Retinal pigment epithelial cell (primary cell): ENCODE results near the gene HSPA2.

Experiments used
- DNase-seq: peaks from one replicate; pipeline ENCODE4 v3.0.0-alpha.2; 2010; ENCODE audit warnings: low read depth
- H3K4me3 ChIP-seq: 2 replicates; pipeline ENCODE4 v1.5.1; 2011; ENCODE audit warnings: mild to moderate bottlenecking, low read length, control low read depth, moderate library complexity
- CTCF ChIP-seq: conservative IDR thresholded peaks from 2 replicates; pipeline ENCODE4 v1.5.1; 2011; ENCODE audit warnings: low read depth, low read length, control low read depth, inconsistent platforms

HSPA2 gene

DNA sequence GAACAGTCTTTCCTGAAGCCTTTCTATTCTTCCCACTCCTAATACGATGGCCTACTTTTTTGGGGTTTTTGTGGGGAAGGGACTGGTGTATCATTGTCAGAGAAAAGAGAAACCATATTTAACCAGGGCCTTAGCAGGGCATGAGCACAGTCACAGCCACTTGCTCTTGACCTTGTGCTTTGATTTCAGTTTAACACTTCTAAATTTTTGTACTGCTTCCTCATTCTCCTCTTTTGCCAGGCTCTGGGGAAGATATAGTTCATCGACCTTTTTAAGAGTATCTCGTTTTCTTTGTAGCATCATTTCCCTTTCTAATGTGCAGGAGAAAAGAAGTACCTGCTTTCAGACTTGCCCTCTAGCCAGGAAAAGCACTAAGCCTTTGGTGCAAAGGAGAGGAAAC lies 33.8 kb upstream of the HSPA2 start:
- TF ChIP-seq CTCF: no peak
- H3K4me3 ChIP-seq: no peak overlapping the region

DNA sequence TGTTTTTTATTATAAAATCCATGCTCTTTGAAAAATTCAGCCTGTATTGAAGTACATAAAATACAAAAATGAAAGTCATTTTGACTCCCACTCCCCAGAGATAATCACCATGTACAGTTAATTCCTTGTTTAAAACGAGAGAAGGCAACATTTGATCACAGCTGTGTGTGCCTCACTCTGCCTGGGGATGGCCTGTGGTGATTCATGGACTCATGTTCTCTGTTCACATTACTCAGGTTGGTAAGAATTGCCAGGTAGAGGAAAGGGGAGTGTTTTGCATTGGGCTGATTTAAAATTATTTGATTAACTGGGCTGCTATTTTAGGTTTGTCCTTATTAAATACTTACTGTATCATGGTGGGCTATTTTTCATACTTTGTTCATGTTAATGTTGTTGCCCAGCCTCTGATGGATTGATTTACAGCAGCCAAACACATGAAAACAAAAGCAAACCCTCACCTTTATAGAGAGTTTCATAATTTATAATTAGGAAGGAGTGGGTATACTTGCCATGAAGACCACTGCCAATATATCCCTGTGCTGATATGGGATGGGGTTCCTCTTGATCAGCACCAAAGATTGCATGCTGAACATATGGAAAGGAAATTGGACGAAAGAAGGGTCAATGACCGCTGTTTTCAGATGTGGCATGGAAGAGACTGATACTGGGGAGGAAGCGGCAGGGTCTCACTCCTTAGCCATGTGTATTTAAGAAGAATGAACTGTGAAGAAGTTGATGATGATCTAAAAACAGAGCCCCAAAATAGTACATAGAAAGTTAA lies 33.0 kb upstream of the HSPA2 start:
- no peak overlapping the region for H3K4me3 ChIP-seq
- TF ChIP-seq CTCF: no peak
- no peak for DNase-seq

More for the DNA sequence above, 33.8 kb upstream of the HSPA2 start:
- no peak for DNase-seq

DNA sequence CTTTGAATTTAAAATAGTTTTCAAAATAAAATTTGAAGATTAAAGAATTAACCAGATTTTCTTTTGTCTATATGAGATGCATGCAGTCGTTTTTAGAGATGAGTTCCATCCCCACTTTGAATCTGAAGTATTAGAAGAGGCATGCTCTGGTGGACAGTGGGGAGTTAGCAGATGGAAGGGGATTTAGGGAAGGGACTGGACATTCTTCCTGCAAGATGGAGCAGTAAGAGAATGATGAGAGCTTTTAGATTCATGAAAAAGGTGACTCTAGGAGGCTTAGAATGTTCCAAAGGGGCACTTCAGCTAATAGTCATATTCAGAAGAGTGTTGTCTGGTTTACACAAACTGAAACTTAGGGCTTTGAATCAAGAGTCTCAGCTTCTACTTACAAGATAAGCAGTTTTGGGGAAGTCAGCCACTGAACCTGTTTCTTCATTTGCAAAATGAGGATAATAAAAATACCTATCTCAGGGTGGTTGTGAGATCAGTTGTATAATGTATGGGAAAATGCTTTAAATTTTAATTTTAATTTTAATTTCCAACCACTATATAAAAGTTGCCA lies 32.2 kb upstream of the HSPA2 start:
- DNase-seq: no peak
- H3K4me3 ChIP-seq: no peak overlapping the region
- no peak for TF ChIP-seq CTCF

GRCh38 chr14:64509036-64509435 lies 31.5 kb upstream of the HSPA2 start:
- no peak for TF ChIP-seq CTCF
- DNase-seq: no peak
- H3K4me3 ChIP-seq: no peak overlapping the region

- peak; percentile 91 for TF ChIP-seq CTCF
- DNase-seq: no peak
These were observed 29.5 kb upstream of the HSPA2 start for GRCh38 chr14:64510825-64511671.

DNA sequence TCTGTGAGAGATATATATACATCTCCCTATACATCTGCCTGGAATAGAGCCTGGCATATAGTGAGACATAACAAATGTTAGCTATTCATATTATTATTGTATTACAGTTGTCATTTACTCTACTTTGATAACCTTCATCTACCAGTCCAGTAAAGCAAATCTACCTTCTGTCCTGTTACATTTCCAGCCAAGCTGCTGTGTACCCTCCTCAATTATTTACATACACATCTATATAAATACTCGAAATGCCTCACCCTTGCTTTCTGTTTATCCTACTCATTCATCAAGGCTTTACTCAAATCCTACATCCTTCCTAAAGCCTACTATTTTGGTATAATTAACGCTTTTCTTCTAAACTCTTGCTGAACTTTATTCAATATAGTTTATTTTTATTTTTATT lies 27.3 kb upstream of the HSPA2 start:
- no peak for DNase-seq
- H3K4me3 ChIP-seq: no peak overlapping the region
- no peak for TF ChIP-seq CTCF

More at GRCh38 chr14:64510825-64511671, 29.5 kb upstream of the HSPA2 start:
- no peak overlapping the region for H3K4me3 ChIP-seq
